ENCODE measurements around the gene OSBP2.

Gene OSBP2

DNA sequence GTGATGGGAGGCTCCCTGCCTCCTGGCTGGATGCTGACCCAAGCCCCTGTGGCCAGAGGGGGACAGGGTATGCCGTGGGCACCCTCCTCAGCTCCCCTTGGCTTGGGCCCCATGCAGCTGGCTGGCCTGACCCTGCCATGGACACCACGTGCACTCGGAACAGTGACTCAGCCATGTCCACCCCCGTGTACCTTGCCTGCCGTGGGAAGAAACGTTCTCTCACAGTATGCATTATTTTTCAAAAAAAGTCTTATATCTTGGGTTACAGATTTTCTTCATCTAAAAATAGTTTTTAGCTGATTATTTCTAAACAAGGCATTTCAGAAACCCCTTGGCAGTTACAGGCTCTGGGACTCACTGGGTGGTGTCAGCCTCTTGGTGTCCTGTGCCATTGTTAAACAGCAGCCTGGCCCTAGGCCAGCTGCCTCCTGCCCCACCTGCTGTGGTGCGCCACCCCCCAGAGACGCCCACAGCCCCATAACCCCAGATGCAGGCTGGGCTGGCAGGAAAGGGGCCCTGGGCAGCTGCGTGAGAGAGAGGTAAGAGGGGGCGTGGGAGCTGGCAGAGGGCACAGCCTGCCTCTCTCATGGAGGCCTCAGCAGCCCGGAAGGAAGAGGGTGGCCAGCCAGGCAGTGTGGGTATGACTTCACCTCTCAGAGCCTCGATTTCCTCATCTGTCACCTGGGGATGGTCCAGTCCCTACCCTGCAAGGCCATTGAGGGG is 174.2 kb downstream of the OSBP2 start:
- no peak for DNase-seq (ENCODE audit: low spot score)

DNA sequence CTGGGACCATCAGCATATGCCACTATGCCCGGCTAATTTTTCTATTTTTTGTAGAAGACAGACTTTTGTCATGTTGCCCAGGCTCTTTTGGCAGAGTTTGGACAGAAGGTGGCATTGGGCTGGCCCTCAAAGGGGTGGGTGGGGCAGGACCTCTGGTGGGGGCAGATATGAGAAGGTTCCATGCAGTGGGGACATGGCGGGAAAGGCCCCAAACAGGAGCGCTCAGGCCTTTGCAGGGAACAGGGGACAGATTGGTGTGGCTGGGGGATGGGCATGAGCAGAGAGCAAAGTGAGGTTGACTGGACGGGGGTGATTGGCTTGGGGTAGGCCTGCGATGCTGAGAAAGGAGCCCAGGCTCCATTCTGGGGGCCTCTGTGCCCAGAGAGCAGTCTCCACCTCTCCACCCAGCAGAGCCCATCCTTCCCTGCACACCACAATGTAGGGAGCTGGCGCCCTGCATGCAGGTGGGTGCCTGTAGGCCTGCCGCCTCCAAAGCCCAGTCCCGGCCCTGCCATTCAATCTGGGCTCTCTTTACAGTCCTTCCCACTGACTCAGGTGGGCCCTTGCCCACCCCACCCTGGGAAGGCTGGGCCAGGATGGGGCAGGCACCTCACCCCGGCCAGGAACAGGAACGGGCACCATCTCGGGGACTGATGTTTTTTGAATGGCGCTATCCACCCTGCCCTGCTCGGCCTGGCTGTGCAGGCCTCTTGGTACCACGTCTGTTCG is 175.2 kb downstream of the OSBP2 start:
- no peak for DNase-seq (ENCODE audit: low spot score)

DNA sequence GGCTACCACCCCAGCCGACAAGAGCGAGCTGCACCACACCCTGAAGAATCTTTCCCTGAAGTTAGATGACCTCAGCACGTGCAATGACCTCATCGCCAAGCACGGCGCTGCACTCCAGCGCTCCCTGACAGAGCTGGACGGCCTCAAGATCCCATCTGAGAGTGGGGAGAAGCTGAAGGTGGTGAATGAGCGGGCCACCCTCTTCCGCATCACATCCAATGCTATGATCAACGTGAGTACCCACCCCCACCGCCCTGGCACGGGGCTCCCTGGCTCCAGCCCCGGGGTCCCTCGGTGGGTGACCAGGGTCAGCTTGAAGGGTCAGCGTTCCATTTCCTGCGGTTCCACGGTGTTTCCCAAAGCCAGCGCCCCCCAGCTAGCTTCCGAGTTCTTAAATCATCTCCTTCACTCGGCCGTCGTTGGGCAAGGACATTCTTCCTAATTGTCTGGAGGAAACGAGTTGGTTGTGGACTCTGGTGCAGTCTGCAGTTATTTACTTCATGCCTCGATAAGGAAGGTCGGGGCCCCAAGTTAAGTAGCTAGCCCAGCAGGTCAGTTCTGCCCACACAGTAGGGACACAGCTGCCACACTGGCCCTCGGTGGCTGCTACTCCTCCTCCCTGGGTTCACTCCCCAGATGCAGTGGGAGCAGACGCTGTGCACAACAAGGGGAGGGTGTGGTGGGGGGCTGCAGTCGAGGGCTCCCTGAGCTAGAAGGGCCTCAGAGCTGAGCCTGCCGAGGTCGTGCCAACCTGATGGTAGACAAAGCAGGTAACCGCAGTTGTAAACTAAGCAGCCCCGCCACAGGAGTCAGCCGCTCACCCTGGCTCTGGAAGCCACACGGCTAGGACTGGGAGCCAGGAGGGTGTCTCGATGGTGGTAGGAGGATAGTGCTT is 176.0 kb downstream of the OSBP2 start:
- no peak for DNase-seq (ENCODE audit: low spot score)

DNA sequence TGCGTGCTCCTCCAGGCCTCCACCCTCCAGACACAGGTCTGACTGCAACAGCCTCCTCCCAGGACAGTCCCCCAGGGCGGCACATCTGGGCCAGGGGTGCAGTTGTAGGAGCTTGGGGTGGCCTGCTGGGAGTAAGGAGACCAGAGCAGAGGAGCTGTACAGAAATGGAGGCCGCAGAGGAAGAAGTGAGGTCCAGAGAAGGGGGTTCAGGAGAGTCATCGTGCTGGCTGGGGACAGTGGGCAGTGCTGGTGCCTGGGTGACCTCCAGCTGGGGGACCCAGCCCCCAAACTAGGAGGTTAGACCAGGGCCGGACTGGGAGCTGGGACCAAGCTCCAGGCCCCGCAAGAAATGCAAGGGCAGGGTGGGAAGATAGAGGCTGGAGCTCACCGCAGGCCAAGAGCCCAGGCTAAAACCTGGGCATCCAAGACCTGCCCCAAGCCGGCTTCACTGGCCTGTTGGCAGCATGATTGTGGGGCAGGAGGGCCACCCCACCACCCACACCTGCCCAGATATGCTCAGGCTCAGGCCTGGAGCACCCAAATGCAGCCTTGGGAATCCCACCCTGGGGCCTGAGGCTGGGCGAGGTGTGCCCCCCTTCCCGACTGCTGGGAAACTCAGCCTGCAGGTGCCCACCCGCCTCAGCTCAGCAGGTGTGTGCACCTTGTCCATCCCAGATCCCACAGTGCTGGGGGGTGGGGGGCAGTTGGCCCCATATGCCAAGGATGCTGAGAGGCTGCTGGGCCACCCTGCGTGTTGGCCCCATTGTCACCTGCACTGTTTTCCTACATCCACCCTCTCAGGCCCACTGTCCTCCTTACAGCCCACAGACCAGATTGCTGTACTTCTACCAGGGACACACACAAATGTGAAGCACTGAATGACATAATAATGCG is 177.0 kb downstream of the OSBP2 start:
- no peak for DNase-seq (ENCODE audit: low spot score)

DNA sequence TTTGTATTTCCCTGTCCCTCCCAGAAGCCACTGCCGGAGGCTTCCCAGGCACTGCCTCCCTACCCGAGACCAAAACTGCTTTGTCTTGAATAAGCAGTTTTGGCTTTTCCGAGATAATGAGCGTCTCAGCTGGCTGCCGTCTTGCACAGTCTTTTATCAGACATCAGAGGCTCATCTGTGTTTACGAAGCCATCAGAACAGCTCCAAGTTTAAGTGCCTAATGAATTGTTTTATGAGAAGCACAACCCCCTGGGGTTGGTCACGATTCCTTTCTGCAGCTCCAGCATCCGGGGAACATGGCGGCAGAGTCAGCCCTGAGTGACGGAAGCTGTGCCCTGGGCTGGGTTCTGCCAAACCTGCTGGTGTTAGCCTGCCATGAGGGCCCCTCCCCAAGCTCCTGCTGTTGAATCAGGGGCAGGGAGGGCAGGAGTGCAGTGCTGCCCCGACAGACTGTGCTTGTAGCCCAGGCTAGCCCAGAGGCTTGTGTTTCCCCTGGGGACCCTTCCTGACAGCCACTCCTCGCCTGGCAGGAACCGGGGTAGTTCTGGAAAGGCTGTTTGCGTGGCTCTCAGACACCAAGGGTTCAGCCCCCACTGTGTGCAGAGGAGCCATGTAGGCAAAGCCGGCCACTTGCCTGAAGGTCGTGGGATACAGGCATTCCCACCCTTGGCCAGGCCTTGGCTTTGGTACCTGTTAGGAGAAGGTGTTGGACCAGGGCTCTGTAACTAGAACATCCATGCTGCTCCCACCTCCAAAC is 177.8 kb downstream of the OSBP2 start:
- DNase-seq (ENCODE audit: low spot score) = no peak

DNA sequence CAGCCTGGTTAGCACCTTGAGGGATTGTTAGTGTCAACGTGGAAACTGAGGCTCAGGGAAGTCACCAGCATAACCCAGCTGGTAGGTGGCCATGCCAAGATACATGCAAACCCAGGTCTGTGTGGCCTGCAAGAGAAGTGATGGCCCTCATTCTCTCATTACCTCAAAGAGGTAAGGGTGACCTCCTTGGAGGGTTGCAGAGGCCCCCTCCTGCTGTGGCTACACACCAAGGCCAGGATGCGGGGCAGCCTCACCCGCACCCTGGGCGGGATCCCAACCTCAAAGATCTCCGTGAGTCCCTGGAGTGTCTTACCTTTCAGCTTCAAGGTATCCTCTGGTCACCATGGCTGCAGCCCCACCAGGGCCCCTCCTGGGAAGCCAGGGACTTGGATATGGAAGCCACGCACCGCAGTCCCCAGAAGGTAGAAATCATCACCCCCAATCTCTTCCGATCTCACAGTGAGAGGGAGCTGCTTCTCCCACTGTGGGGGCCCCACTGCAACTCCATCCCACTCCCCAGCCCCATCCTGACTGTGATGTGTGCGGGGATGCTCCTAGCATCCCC is 178.5 kb downstream of the OSBP2 start:
- DNase-seq (ENCODE audit: low spot score) = no peak

DNA sequence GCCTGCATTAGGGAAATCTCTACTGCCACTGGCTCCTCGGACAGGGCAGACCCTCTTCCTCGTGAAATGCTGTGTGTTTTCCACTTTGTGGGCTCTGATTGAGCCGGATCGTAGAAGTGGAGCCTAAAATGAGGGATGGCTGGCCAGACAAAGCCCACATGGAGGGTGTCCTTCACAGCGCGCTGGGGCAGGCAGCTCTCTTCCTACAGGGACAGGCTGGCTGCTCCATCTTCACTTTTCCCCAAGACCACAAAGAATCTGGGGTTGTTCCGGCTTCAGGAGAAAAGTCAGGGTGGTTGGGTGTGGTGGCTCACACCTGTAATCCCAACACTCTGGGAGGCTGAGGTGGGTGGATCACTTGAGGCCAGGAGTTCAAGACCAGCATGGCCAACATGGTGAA is 179.0 kb downstream of the OSBP2 start:
- DNase-seq (ENCODE audit: low spot score) = no peak

DNA sequence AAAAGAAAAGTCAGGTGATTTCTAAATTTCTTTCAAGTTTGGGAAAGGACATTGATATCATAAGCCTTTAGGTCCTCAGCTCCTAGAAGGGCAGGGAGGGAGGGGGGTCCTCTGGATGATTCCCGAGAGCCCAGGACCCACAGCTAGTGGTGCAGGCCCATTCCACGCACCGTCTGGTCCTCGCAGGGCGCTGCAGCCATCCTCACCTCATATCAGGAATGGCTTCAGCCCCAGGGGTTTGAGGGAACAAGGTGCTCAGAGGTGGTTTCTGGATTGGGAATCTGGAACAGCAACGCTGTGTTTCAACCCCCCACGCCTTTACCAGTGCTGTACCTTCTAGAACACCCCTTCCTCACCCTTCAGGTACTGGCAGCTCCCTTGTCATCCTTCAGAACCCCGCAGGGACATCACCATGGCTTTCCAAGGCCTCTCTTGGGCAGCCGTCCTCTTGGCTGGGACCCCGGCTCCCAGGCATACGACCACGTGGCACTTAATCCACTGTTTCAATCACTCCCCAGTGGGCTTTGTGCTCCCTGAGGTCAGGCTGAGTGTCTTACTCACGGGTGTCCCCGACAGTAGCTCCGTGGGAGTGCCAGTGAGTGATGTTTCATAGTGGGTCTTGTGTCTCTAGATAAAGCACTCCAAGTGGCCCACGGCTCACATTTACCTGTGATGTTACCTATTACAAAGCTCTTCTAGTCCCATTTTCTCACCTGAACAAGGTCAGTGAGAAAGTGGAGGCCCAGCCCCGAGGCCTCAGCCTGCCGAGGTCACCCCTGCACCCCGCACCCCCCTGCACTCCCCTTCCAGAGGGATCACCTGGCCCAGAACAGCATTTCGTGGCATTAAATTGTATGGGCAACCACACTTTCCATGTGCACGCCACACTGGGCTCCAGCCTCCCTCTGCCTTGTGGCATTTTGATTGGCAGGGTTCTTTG is 180.0 kb downstream of the OSBP2 start:
- no peak for DNase-seq (ENCODE audit: low spot score)

DNA sequence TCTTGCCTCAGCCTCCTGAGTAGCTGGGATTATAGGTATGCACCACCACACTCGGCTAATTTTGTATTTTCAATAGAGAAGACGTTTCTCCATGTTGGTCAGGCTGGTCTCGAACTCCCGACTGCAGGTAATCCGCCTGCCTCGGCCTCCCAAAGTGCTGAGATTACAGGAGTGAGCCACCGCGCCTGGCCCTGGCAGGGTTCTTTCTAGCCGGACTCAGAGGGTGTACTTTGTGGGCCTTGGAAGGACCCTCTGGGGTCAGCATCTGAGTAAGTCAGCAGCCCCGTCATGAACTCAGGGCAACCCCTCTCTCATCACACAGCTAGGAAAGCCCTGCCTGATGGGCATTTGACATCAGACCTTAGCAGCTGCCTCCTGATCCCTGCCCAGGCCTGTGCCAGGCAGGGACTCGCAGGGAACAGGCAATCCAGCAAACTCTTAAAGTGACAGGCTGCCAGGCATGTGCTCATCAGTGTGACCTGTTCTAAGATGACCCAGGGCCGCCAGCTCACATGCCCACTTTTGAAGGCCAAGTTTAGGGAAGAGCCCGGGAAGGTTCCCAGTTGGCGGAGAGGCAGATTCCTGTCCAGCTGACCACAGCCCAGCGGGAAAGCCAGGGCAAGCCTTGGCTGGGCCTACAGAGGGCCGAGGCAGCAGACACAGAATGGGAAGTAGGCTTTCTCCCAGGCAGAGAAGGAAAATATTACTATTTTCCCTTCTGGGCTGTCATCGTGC is 181.0 kb downstream of the OSBP2 start:
- DNase-seq (ENCODE audit: low spot score) = no peak

DNA sequence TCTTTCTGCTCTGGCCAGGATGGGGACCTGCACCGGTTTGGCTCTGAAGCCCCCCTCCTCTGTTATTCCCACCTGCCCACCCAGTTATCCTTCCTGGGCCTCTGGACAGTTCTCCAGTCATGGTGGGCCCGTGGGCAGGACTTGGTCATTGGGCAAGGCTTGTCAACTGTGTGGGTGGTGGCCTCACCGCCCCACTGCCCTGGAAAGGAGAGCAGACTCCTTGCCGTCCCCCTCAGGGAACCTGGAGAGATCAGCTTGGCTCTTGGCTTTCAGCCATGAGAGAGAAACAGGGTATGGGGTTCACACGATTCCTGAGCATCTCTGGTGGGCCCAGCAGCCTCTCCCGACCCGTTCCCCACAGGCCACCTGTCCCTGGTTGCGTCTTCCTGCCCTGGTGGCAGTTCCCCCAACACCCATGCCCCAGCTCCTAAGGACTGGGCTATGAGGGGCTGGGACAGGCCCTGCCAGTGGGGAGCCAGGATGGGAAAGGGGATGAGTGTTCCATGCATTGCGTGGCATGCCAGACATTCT is 181.6 kb downstream of the OSBP2 start:
- no peak for DNase-seq (ENCODE audit: low spot score)

DNA sequence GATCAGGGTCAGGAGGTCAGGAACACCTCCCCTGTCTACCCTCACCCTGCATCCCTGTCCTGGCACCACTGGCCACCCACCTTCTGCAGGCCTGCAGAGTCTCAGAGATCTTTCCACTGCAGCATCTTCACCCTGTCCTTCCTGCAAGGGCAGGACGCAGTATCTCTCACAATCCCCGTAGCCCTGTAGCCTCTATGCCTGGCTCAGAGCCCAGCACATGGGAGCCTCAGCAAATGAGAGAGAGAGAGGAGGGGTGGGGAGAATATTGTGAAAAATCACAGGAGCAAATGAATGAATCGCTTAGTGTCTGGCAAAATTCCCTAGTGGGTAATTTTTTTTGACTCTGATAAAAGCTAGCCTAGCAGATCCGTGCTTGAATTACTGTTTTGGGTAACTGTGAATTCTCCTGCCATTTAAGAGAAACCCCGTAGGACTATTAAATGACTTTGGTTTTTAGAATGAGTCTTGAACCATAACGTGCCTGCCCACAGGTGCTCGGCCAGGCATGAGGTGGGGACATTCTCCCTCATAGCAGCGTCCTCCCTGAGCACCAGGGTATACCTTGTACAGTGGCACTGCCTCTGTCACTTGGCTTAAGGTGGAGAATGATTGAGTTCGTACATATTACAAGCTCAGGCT is 182.4 kb downstream of the OSBP2 start:
- DNase-seq (ENCODE audit: low spot score) = no peak

DNA sequence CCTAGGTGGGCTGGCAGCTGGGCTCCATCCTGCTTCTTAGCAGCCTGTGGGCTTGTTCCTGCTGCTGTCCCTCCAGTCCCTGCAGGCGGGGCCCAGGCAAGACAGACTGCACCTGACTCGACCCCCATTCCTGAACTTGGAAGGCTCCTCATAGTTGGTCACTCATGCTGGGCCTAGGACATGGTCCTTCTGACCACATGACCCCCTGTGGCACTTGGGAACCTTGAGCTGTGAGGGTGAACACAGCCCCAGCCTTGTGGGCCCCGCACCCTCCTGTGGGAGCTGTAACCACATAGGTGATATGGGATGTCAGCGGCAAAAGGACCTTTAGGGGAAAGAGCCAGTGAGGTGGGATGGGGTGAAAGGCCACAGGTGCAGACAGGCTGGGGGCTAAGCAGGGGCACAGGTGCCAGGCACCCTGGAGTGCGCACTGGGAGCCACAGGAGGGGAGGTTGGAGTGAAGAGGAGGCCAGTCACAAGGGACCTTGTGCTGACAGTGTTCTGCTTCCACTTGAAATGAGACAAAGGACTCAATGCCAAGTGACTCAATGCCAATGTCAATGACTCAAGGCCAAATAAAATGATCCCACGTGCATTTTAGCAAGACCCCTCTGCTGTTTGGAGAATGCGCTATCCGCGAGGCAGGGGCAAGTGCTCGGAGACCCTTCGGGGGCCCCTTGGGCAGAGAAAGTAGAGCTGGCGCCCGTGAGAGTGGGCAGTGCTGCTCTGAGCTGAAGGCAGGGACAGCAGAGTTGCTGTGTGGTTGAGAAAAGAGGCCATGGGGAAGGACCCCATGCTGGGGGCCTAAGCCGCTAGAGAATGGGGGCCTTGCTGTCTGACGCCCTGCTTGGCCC is 183.2 kb downstream of the OSBP2 start:
- no peak for DNase-seq (ENCODE audit: low spot score)

DNA sequence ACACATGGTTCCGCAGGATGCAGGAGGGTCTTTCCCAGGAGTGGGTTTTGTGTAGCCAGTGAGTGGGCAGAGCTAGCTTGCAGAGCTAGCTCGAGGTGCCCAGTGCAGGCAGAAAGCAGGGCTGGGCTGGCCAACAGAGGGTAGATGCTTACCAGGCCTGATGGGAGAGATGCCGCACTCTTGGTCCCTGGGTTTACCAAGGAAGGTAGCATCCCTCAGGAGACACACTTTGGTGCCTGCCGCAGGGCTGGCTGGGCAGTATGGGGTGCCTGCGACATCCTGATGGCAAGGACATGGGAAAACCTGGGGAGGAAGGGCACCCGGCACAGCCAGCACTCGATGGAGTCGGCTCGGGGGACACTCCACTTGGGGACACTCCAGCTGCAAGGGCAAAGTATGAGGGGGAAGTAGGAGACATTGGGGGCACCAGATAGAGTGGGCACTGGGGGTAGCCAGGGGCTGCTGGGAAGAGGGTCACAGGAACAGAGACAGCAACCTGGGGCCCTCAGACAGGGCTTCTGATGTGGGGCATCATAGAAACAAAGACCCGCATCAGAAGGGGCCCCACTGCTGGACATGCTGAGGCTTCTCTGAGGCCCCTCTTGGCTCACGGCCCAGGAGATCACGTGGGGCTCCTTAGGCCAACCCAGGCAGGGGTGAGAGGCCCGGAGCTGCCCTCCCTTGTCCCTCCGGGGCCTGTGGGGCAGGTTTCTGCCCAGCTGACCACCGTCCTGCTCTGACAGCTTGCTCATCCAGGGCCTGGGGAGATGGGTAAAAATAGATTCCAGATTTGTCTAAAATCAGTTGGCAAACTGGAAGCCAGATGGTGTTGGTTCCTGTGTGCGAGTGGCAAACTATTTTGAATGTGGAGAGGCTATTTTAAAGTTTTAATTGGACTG is 184.1 kb downstream of the OSBP2 start:
- no peak for DNase-seq (ENCODE audit: low spot score)

DNA sequence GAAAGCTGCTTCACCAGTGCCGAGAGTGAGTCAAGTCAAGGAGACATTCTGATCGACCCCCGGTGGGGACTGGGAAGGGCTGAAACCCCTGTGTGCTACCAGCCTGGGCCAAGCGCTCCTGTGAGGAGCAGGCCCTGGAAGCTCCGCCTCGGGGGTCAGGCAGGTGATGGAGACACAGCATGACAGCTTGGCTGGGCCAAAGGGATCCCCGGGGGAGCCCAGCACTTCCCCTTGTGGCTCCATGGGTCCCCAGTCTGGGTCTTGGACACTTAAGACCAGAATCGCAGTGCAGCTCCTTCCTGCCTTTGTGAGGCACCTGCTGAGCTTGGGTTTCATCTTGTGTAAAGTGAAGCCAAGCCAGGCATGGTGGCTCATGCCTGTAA is 184.7 kb downstream of the OSBP2 start:
- no peak for DNase-seq (ENCODE audit: low spot score)

DNA sequence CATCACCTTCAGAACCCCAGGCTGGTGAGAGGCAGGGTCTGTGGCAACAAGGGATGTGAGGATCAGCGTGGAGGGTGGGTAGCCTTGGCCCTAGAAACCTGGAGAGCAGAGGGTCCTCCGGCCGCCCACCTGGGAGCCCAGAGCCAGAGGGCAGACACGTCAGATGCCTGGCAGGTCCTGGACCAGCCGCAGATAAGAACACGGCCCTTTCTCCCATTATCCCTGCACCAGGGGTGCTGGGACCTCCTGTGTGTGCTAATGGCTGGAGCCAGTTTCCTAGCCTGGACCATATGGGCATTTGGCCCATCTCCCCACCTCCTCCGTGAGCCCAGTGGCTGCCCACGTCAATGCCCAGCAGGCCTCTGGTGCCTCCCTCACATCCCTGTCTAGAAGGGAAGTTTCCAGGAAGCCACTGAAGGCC is 185.5 kb downstream of the OSBP2 start:
- DNase-seq (ENCODE audit: low spot score) = no peak

DNA sequence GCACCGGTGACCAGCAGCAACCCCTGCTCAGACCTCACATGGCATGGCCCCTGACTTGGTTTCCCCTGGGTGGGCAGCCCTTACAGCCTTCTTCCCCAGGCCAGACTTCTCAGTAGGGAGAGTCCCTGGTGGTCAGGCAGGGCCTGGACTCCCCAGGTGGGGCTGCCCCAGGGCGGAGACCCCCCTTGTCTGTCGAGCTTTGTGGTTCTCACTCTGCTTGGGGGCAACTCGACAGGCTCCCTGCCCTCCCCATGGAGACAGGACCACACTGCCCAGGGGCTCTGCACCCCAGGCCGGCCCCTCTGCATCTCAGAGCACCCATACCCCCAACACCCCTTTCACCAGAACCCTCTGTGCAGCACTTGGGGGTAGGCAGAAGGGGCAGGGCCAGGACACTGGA is 186.2 kb downstream of the OSBP2 start:
- DNase-seq (ENCODE audit: low spot score) = no peak

Measured in kidney tubule cell (primary cell).